PC-3 (cell line): ENCODE results near the gene SSTR3.

Source experiments
- CTCF ChIP-seq: fragments of 300-600 bp; sonication (generic); conservative IDR thresholded peaks from 2 replicates; pipeline ENCODE4 v1.5.1; 2017; ENCODE audit warnings: antibody characterized with exemption, low read depth, mild to moderate bottlenecking, low read length
- EZH2phosphoT487 ChIP-seq: fragments of 300-600 bp; sonication (generic); IDR thresholded peaks from 2 replicates; pipeline ENCODE4 v1.6.1; 2018; ENCODE audit warnings: mild to moderate bottlenecking, antibody characterized with exemption, low read length, borderline replicate concordance

DNA sequence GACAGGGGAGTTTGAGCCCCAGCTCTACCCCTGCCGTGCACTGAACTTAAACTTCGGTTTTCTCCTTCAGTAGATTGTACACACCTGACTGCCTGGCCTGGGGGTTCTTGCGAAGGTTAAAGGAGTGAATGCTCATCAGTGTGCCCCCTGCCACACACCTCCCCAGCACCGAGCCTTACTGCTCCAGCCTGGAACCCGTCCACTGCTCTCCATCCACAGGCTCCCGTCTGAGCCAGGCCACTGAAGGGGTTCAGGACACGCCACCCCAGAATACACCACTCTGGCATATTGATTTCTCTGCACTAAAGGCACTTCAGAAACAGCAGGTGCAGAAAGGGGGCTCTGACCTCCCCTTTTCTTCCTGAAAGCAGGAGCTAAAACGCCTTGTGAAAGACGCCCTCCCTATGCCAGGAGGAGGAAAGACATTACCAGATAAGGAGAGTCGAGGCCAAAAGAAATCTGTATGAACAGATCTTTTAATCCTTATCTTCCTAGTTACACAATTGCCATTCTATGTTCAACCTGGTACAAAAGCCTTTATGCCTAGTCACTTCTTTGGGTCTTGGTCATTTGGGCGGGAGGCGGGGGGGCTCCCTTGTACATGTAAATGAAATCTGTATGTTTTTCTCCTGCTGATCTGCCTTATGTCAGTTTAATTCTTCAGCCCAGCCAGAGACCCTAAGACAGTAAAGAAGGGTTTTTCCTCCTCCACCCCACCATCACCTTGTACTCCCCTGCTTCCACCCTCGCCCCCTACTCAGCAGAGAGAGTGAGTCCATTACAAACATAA is 1.9 kb upstream of the SSTR3 start:
- TF ChIP-seq CTCF (no peak), EZH2phosphoT487 (no peak)
